ENCODE measurements around the gene RIPOR1. TPM values are rescaled to one million over a fixed set of nuclear protein-coding genes. Genes with fewer than 3 reads are reported as not detected.

The RIPOR1 gene
- polyA plus RNA-seq, 1 donor (not counting 4 experiments of a cell fraction or from before 2014, with no cell fraction given), result 5.3 TPM

DNA sequence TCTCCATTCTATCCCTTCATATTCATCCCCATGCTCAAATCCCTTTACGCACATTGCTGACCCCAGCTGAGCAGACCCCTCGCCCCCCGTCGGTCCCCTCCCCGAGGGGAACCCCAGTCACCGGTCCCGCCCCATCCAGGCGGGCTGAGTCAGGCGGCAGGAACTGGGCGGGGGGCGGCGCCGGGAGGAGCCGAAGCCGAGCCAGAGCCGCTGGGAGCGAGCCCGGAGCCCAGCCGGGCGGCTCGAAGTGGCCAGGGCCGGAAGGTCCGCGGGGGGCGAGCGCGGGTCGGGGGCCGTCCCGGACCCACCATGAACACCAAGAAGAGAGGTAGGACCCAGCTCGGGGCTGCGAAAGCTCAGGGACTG is 8.6 kb downstream of the RIPOR1 start:
- no peaks in the 10 kb centered on the region for H3K9me3 ChIP-seq (ENCODE audit: control insufficient read depth, low read depth, low read length)
- peak overlapping the region; percentile 8 for H3K27ac ChIP-seq (ENCODE audit: control insufficient read depth, insufficient read depth, low read length)
- DNase-seq (ENCODE audit: low read depth, low spot score) (no peak), FAIRE-seq (no peak)
- peaks cover 18 to 21% of the 10 kb centered on the region in 2 experiments for H3K36me3 ChIP-seq (ENCODE audit: control insufficient read depth in 2 of 2, extremely low read depth in 1 of 2, insufficient read depth in 2 of 2, low read length in 2 of 2)
- H3K4me1 ChIP-seq (ENCODE audit: control insufficient read depth, extremely low read depth, insufficient read depth, low read length), result peaks cover 13% of the 10 kb centered on the region
- peaks cover 12% of the 10 kb centered on the region for H3K79me2 ChIP-seq (ENCODE audit: control insufficient read depth, insufficient read depth, low read length)
- H3K27me3 ChIP-seq (ENCODE audit: control insufficient read depth, extremely low read depth, insufficient read depth, low read length), result no peaks in the 10 kb centered on the region
- peak overlapping the region; percentile 82 for H3K4me2 ChIP-seq (ENCODE audit: control insufficient read depth, extremely low read depth, insufficient read depth, low read depth, low read length)
- TF ChIP-seq, protein P1, sequence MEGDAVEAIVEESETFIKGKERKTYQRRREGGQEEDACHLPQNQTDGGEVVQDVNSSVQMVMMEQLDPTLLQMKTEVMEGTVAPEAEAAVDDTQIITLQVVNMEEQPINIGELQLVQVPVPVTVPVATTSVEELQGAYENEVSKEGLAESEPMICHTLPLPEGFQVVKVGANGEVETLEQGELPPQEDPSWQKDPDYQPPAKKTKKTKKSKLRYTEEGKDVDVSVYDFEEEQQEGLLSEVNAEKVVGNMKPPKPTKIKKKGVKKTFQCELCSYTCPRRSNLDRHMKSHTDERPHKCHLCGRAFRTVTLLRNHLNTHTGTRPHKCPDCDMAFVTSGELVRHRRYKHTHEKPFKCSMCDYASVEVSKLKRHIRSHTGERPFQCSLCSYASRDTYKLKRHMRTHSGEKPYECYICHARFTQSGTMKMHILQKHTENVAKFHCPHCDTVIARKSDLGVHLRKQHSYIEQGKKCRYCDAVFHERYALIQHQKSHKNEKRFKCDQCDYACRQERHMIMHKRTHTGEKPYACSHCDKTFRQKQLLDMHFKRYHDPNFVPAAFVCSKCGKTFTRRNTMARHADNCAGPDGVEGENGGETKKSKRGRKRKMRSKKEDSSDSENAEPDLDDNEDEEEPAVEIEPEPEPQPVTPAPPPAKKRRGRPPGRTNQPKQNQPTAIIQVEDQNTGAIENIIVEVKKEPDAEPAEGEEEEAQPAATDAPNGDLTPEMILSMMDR (optimal IDR thresholded peaks at IDR 0.05 in 1 of 3, IDR thresholded peaks at IDR 0.05 in 1 of 3, conservative IDR thresholded peaks at IDR 0.05 in 1 of 3; ENCODE audit: extremely low read depth in 1 of 3, insufficient read depth in 2 of 3, low read length in 3 of 3), result no peak
- TF ChIP-seq EZH2 (IDR thresholded peaks at IDR 0.05; ENCODE audit: low read length), result no peak
- H2AFZ ChIP-seq (ENCODE audit: control insufficient read depth, low read length), result no peak overlapping the region
- no peaks in the 10 kb centered on the region for H3K9me1 ChIP-seq (ENCODE audit: control insufficient read depth, extremely low read depth, insufficient read depth, low read length)
- H4K20me1 ChIP-seq (ENCODE audit: control insufficient read depth, extremely low read depth, insufficient read depth, low read length), result peaks cover 10% of the 10 kb centered on the region
- dilution Hi-C loops (cut with MboI; ENCODE audit: extremely low pct_ligation_motif_present, low sequenced_read_pairs), result no loop called here
- H3K9ac ChIP-seq (ENCODE audit: control insufficient read depth, extremely low read depth, insufficient read depth, low read length), result peak overlapping the region; percentile 79
- H3K4me3 ChIP-seq (ENCODE audit: control insufficient read depth in 2 of 3, extremely low read depth in 1 of 3, insufficient read depth in 2 of 3, low read depth in 1 of 3, low read length in 3 of 3), result peak overlapping the region; percentile 68 to 81 (median 73)

DNA sequence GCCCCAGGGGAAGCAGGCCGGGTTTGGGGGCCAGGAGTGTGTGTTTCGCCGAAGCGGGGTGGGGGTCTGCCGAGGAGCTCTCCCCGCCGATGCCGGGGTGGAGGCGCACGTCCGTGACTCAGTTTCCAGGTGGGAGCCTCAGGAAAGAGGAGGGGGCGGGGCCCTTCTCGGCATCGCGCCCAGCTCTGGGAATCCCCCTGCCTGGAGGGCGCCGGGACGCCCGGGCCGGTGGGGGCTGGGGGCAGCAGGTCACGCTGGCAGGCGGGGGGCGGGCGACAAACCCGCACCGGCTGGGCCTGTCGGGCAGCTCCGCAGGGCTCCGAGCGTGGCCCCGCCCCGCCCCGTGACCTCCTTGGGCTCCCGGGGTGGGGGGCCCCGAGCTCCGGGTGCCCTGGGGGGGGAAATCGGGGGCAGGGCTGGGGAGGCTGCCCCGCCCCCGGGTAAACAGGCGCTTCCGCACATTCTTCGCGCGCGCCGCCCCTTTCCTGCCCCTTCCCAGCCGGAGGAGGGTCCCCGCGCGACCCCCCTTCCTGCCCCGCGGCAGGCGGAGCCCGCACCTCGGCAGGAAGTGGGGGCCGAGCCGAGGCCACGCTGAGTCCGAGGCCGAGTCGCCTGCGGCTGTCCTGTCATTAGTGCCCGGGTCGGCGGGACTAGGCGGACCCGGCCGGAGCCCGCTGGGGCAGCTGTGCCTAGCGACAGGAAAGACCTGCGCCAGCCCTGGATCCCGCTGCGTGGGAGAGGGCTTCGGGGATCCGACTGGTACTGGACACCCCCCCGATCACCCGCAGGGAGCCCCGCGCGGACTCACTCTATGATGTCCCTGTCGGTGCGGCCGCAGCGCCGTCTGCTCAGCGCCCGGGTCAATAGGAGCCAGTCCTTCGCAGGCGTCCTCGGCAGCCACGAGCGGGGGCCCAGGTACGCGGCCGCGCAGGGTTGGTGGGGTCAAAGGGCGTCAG is 9.3 kb downstream of the RIPOR1 start:
- Histone ChIP-seq H3K79me2 (ENCODE audit: control insufficient read depth, insufficient read depth, low read length) (peaks cover 7% of the 10 kb centered on the region), H4K20me1 (ENCODE audit: control insufficient read depth, extremely low read depth, insufficient read depth, low read length) (peaks cover 10% of the 10 kb centered on the region), H3K27me3 (ENCODE audit: control insufficient read depth, extremely low read depth, insufficient read depth, low read length) (no peaks in the 10 kb centered on the region), H3K9ac (ENCODE audit: control insufficient read depth, extremely low read depth, insufficient read depth, low read length) (peak overlapping the region; percentile 79), H3K4me3 (ENCODE audit: control insufficient read depth in 2 of 3, extremely low read depth in 1 of 3, insufficient read depth in 2 of 3, low read depth in 1 of 3, low read length in 3 of 3) (peak overlapping the region; percentile 68 to 81 (median 73)), H2AFZ (ENCODE audit: control insufficient read depth, low read length) (no peak overlapping the region), H3K36me3 (ENCODE audit: control insufficient read depth in 2 of 2, extremely low read depth in 1 of 2, insufficient read depth in 2 of 2, low read length in 2 of 2) (peaks cover 19 to 22% of the 10 kb centered on the region in 2 experiments), H3K9me3 (ENCODE audit: control insufficient read depth, low read depth, low read length) (no peaks in the 10 kb centered on the region), H3K4me2 (ENCODE audit: control insufficient read depth, extremely low read depth, insufficient read depth, low read depth, low read length) (peak overlapping the region; percentile 82), H3K27ac (ENCODE audit: control insufficient read depth, insufficient read depth, low read length) (peak overlapping the region; percentile 8), H3K4me1 (ENCODE audit: control insufficient read depth, extremely low read depth, insufficient read depth, low read length) (peaks cover 13% of the 10 kb centered on the region), H3K9me1 (ENCODE audit: control insufficient read depth, extremely low read depth, insufficient read depth, low read length) (no peaks in the 10 kb centered on the region)
- TF ChIP-seq, protein P1 (optimal IDR thresholded peaks at IDR 0.05 in 1 of 3, IDR thresholded peaks at IDR 0.05 in 1 of 3, conservative IDR thresholded peaks at IDR 0.05 in 1 of 3; ENCODE audit: extremely low read depth in 1 of 3, insufficient read depth in 2 of 3, low read length in 3 of 3), result no peak
- no peak for TF ChIP-seq EZH2 (IDR thresholded peaks at IDR 0.05; ENCODE audit: low read length)
- FAIRE-seq (no peak), DNase-seq (ENCODE audit: low read depth, low spot score) (no peak)
- dilution Hi-C loops (cut with MboI; ENCODE audit: extremely low pct_ligation_motif_present, low sequenced_read_pairs), result no loop called here
